Thyroid gland (tissue), 4 donors: Measurements from ENCODE around the gene MYO5A.

Source experiments
- CTCF ChIP-seq, 6 experiments: fragments of 200-600 bp in 3 of 6; fragments of 450-650 bp in 3 of 6; sonication (generic) in 3 of 6; IDR thresholded peaks; one replicate each; pipeline ENCODE4 v1.5.1; 2016 to 2019; ENCODE audit warnings: antibody characterized with exemption in 6 of 6, mild to moderate bottlenecking in 2 of 6, inconsistent platforms in 1 of 6, moderate library complexity in 1 of 6
- POLR2A ChIP-seq, 2 donors: fragments of 450-650 bp; IDR thresholded peaks; one replicate each; pipeline ENCODE4 v1.6.1; 2017; ENCODE audit warnings: antibody characterized with exemption in 2 of 2, mild to moderate bottlenecking in 2 of 2, moderate library complexity in 1 of 2

- TF ChIP-seq CTCF (IDR thresholded peaks at IDR 0.05): no peak
- TF ChIP-seq POLR2A (IDR thresholded peaks at IDR 0.05): no peak
Observed at GRCh38 chr15:52486003-52486996, 42.4 kb downstream of the MYO5A start.
